Retinal pigment epithelial cell (primary cell): ENCODE results near the gene CAMKMT.
"Not testable (repeated sequence)": the region's sequence is repeated elsewhere in the genome, so short reads cannot be mapped to it uniquely, and the experiment has no call there.

ENCODE experiments used
- DNase-seq: peaks from one replicate; pipeline ENCODE4 v3.0.0-alpha.2; 2010; ENCODE audit warnings: low read depth
- H3K4me3 ChIP-seq: 2 replicates; pipeline ENCODE4 v1.5.1; 2011; ENCODE audit warnings: mild to moderate bottlenecking, low read length, control low read depth, moderate library complexity
- TF ChIP-seq, protein P1 (sequence below): conservative IDR thresholded peaks from 2 replicates; pipeline ENCODE4 v1.5.1; 2011; ENCODE audit warnings: low read depth, low read length, control low read depth, inconsistent platforms

Gene CAMKMT

DNA sequence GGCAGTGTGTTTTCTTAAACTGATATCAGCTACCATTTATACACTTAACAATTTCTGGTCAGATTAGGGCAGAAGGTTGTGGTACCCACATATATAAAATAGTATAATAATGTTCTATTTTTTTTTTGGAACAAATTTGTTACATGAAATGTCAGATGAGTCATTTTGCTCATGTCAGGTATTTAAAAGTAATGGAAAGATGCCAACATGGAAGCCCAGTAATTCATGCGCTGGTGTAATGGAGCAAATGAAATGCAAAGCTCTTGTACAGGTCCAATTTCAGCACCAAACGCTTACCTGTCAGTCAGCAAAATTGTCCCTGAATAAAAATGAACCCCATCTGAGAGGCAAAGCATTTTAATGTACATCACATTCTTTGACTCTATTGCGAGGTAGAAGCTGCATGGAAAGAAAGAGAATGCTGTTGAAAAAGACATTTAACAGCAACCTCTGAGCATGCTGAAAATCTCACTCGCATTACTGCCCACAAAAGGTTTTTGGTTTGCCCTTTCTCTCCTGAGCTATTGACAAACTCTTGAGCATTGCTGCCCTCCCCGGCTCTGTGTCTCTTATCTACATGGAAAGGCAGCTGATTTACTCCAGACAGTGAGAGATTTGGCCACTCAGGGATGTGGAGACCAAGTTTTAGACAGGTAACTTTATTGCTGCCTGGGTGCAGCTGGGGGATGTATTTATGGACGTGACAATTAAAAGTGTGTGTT lies 217.5 kb downstream of the CAMKMT start:
- TF ChIP-seq, protein P1, sequence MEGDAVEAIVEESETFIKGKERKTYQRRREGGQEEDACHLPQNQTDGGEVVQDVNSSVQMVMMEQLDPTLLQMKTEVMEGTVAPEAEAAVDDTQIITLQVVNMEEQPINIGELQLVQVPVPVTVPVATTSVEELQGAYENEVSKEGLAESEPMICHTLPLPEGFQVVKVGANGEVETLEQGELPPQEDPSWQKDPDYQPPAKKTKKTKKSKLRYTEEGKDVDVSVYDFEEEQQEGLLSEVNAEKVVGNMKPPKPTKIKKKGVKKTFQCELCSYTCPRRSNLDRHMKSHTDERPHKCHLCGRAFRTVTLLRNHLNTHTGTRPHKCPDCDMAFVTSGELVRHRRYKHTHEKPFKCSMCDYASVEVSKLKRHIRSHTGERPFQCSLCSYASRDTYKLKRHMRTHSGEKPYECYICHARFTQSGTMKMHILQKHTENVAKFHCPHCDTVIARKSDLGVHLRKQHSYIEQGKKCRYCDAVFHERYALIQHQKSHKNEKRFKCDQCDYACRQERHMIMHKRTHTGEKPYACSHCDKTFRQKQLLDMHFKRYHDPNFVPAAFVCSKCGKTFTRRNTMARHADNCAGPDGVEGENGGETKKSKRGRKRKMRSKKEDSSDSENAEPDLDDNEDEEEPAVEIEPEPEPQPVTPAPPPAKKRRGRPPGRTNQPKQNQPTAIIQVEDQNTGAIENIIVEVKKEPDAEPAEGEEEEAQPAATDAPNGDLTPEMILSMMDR, result no peak
- DNase-seq, result no peak
- H3K4me3 ChIP-seq, result no peak overlapping the region

DNA sequence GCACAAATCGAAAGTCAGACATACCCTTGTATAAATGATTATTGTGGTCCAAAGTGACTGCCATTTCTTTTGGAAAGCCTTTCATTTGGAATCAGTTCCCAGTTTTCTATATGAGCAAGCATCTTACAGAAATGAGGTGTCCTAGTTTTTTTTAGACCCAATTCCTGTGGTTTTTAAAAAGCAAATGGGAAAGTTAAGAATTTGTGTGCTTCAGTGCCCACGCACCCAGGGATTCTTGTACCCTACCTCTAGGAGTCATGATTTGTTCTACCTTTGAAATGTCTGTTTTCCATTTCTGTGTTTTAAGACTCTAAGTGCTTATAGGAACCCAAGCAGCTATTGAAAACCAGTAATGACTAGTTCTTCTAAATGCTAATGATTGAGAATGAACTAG lies 218.1 kb downstream of the CAMKMT start:
- DNase-seq, result no peak
- TF ChIP-seq, protein P1, result no peak
- H3K4me3 ChIP-seq, result no peak overlapping the region

DNA sequence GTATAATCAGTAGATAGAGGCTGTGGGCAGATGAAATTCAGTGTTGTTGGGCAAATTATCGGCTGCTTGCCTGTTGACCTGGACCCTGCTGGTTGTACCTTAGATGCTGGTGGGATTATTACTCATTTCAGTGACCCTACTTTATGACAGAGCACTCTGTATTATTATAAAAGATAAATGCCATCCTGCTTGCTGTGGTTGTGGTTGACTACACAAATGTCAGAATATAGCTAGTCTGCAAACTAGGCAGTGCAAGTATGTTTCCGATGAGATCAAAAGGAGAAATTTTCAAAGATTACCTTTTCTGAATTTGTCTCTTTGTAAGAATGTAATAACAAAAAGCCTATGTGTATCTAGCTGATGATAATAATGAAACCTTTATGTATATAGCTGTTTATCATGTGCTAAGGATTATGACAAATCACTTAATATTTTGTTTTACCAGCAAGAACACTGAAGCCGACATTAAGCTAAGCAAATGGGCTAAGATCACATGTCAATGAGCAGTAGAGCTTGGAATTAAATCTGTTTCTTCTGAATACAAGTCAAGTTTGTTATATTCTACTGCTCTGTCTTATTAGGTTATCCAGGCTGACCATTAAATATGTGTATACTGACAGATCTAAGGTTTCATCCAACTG lies 219.2 kb downstream of the CAMKMT start:
- peak; percentile 84 for DNase-seq
- TF ChIP-seq, protein P1, result no peak
- no peak overlapping the region for H3K4me3 ChIP-seq

DNA sequence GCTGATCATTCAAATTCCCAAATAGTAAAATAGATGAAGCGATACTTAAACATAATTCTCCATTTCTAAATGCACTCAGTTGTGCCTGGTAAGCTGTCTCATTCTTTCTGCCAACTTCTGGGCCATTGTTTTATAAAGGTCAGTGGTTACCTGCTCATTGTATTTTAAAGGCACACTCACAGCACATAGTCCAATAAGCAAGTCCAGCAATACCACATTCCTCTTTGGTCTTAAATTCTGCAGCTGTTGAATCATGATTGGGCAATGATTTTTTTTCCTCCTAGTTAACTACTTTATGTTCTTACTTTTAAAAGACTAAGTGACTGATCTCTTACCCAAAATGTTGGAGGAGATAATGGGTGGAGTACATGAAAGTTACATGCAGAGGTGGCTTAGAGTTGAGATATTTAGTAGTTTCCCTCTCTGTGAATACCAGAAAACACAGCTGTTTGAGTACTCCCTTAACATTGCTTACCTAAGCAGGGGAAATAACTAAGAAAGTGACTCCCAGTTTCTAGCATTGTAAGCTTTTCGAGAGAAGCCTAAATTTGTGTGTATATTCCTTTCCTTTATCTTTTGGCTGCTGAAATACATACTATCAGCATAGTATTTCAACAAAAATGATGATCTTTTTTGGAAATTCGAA lies 220.7 kb downstream of the CAMKMT start:
- DNase-seq, result no peak
- no peak overlapping the region for H3K4me3 ChIP-seq
- TF ChIP-seq, protein P1, result no peak

DNA sequence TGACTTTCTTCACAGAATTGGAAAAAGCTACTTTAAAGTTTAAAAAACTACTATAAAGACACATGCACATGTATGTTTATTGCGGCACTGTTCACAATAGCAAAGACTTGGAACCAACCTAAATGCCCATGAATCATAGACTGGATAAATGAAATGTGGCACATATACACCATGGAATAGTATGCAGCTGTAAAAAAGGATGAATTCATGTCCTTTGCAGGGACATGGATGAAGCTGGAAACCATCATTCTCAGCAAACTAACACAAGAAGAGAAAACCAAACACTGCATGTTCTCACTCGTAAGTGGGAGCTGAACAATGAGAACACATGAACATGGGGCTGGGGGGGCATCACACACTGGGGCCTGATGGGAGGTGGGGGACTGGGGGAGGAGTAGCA lies 233.9 kb downstream of the CAMKMT start:
- DNase-seq, H3K4me3 ChIP-seq: not testable (repeated sequence)

DNA sequence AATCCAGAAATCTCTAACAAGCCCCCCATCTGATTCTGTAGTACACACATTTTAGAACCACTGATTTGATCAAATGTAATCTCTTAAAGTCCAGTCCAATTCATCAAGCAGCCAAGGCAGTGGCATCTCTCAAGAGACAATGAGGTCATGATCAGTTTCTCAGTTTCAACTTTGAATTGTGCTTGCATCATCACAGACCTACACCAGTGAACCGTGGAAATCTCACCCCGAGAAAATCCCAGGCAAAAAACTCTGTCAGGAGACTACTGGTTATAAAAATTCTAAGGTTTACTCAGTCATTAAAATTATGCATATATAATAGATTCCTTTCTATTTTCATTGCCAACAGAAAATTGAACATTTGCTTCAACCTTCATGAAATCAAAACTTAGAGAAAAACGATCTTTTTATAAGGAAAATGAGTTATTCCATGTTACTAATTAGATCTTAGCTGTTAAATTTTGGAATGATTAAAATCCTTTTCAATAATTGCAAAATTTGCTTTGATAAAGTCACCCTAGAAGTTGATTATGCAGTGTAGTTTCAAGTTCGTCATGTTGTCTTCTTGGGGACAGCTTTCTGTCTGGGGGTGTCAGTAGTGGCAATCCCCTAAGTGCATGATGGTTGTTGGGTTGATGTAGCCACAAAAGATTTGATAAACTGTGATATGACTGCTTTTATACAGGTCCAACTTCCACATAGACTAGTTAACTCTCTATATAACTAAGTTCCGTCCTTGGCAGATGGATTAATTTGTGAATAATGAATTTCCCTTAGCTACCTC lies 235.0 kb downstream of the CAMKMT start:
- TF ChIP-seq, protein P1, result no peak
- no peak for DNase-seq
- no peak overlapping the region for H3K4me3 ChIP-seq

DNA sequence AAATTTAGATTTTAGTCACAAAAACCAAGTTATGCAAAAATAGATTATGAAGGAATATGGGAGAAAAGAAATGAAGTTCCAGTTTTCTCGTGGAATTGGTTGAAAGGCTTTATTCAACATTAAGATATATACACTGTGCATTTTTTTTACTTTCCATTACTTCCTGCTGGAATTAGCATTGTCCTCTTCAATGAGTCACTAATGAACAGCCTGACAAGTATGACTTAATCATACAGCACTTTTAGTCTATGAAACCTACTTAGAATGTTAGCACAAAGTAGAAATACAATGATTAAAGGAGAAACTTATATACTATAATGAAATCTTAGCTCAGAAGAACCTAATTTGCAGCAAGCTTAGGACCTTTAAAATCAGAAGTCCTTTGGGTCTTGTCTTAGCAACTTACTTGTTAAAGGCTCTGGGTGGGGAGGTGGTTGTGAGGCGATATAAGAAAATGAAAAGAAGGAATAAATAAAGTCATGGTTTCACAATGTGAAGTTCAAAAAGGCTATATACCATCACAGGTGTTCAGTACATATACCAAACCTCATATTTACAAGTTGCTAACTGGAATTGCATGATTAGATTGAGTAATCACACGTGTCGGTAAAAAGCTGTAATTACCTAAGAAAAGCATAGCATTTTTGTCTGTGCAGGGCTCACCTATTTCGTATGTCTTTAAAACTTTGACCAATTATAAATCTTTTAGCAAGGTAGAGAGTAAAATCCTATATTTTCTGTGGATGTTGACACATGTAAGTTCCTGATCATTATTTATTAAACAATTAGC lies 236.8 kb downstream of the CAMKMT start:
- no peak for DNase-seq
- TF ChIP-seq, protein P1, result no peak
- no peak overlapping the region for H3K4me3 ChIP-seq
